ENCODE data around the gene STARD9.

The STARD9 gene

DNA sequence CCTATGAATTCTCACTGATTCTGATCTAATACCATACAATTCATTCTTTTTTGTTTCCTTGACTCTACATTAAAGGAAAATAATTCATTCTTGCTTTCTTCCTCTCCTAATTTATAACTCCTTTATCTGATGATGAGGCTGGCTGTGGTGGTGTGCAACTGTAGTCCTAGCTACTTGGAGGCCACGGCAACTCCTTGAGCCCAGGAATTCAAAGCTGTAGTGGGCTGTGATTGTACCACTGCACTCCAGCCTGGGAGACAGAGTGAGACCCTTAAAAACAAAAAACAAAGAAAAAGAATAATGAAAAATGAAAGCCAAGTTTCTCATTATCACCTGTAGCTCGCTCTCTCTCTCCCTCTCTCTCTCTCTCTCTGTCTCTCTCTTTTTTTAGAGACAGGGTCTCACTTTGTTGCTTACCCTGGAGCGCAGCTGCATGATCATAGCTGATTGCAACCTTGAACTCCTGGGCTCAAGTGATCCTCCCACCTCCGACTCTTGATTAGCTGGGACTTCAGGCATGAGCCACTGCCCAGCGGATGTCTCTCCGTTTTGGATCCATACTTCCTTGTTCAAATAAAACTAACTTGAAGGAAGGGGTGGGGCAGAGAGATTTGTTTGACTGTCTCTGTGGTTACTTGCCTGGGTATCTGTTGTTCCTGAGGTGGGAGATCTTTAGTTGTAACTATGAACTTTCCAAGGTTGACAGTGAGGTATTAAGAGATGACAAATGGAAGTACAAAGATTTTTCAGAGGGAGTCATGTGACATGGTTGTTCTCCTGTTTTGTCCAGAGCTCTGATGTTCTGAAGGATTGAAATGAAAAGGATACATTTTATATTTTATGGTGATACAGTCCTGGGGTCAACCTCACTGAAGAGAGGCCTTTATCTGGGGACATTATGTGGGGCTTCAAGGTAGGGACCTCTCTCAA, 46.9 kb downstream of the STARD9 start:
- H3K4me1 ChIP-seq (ENCODE audit: control insufficient read depth in 2 of 2, insufficient read depth in 2 of 2, low read length in 2 of 2) = no peaks in the 10 kb centered on the region
- no peaks in the 10 kb centered on the region for H3K27me3 ChIP-seq (ENCODE audit: control insufficient read depth in 2 of 2, insufficient read depth in 2 of 2, low read length in 2 of 2)
- H3K9me3 ChIP-seq (ENCODE audit: control insufficient read depth in 2 of 2, low read length in 2 of 2) = no peaks in the 10 kb centered on the region
- H3K4me3 ChIP-seq (ENCODE audit: low read length in 2 of 2) = no peak overlapping the region
- no peak overlapping the region for H3K27ac ChIP-seq (ENCODE audit: low read depth in 2 of 2, low read length in 2 of 2)
- no peaks in the 10 kb centered on the region for H3K36me3 ChIP-seq (ENCODE audit: control insufficient read depth in 2 of 2, insufficient read depth in 2 of 2, low read length in 2 of 2)
- no peak overlapping the region for H3K9ac ChIP-seq (ENCODE audit: low read depth in 1 of 2, low read length in 2 of 2)

DNA sequence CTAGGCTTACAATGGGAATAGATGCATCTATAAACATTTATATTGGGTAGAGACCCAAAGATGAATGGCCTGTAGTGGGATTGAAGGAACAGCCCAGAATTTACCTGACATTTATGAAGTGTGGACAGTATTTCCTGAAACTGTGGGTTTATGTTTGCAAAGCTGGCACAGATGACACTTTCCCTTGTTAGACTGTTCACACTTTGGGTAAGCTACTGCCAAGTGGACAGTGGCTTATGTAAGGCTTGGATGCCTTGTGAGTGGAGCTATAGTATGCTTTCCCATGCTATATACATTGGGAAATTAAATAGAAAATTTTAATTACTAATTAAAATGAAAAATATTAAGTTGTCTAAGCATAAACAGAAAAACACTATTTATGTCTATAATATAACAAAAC, 48.5 kb downstream of the STARD9 start:
- no peaks in the 10 kb centered on the region for H3K27me3 ChIP-seq (ENCODE audit: control insufficient read depth in 2 of 2, insufficient read depth in 2 of 2, low read length in 2 of 2)
- no peaks in the 10 kb centered on the region for H3K36me3 ChIP-seq (ENCODE audit: control insufficient read depth in 2 of 2, insufficient read depth in 2 of 2, low read length in 2 of 2)
- H3K4me1 ChIP-seq (ENCODE audit: control insufficient read depth in 2 of 2, insufficient read depth in 2 of 2, low read length in 2 of 2) = no peaks in the 10 kb centered on the region
- H3K27ac ChIP-seq (ENCODE audit: low read depth in 2 of 2, low read length in 2 of 2) = no peak overlapping the region
- H3K4me3 ChIP-seq (ENCODE audit: low read length in 2 of 2) = no peak overlapping the region
- H3K9ac ChIP-seq (ENCODE audit: low read depth in 1 of 2, low read length in 2 of 2) = no peak overlapping the region
- H3K9me3 ChIP-seq (ENCODE audit: control insufficient read depth in 2 of 2, low read length in 2 of 2) = no peaks in the 10 kb centered on the region

GRCh38 chr15:42627485-42627884, 52.1 kb downstream of the STARD9 start:
- Histone ChIP-seq H3K27me3 (ENCODE audit: control insufficient read depth in 2 of 2, insufficient read depth in 2 of 2, low read length in 2 of 2) (no peaks in the 10 kb centered on the region), H3K9me3 (ENCODE audit: control insufficient read depth in 2 of 2, low read length in 2 of 2) (no peaks in the 10 kb centered on the region), H3K27ac (ENCODE audit: low read depth in 2 of 2, low read length in 2 of 2) (no peak overlapping the region)

DNA sequence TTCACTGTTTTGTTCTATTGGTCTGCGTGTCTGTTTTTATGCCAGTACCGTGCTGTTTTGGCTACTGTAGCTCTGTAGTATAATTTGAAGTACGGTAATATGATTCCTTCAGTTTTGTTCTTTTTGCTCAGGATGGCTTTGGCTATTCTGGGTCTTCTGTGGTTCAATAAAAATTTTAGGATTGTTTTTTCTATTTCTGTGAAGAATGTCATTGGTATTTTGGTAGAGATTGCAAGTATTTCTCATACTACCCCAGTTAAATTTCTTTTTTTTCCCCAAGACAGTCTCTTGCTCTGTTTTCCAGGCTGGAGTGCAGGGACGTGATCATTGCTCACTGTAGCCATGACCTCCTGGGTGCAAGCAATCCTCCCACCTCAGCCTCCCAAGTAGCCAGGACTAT, 53.4 kb downstream of the STARD9 start:
- Histone ChIP-seq H3K27ac (ENCODE audit: low read depth in 2 of 2, low read length in 2 of 2) (no peak overlapping the region), H3K9ac (ENCODE audit: low read depth in 1 of 2, low read length in 2 of 2) (no peak overlapping the region), H3K4me3 (ENCODE audit: low read length in 2 of 2) (no peak overlapping the region), H3K4me1 (ENCODE audit: control insufficient read depth in 2 of 2, insufficient read depth in 2 of 2, low read length in 2 of 2) (no peaks in the 10 kb centered on the region), H3K27me3 (ENCODE audit: control insufficient read depth in 2 of 2, insufficient read depth in 2 of 2, low read length in 2 of 2) (no peaks in the 10 kb centered on the region), H3K36me3 (ENCODE audit: control insufficient read depth in 2 of 2, insufficient read depth in 2 of 2, low read length in 2 of 2) (no peaks in the 10 kb centered on the region), H3K9me3 (ENCODE audit: control insufficient read depth in 2 of 2, low read length in 2 of 2) (no peaks in the 10 kb centered on the region)

More at GRCh38 chr15:42627485-42627884, 52.1 kb downstream of the STARD9 start:
- H3K4me1 ChIP-seq (ENCODE audit: control insufficient read depth in 2 of 2, insufficient read depth in 2 of 2, low read length in 2 of 2) = no peaks in the 10 kb centered on the region
- H3K36me3 ChIP-seq (ENCODE audit: control insufficient read depth in 2 of 2, insufficient read depth in 2 of 2, low read length in 2 of 2) = no peaks in the 10 kb centered on the region
- no peak overlapping the region for H3K9ac ChIP-seq (ENCODE audit: low read depth in 1 of 2, low read length in 2 of 2)
- H3K4me3 ChIP-seq (ENCODE audit: low read length in 2 of 2) = no peak overlapping the region

GRCh38 chr15:42632105-42632675, 56.8 kb downstream of the STARD9 start:
- H3K9me3 ChIP-seq (ENCODE audit: control insufficient read depth in 2 of 2, low read length in 2 of 2) = no peaks in the 10 kb centered on the region
- H3K27me3 ChIP-seq (ENCODE audit: control insufficient read depth in 2 of 2, insufficient read depth in 2 of 2, low read length in 2 of 2) = no peaks in the 10 kb centered on the region
- no peak overlapping the region for H3K4me3 ChIP-seq (ENCODE audit: low read length in 2 of 2)
- no peak overlapping the region for H3K9ac ChIP-seq (ENCODE audit: low read depth in 1 of 2, low read length in 2 of 2)
- no peak overlapping the region for H3K27ac ChIP-seq (ENCODE audit: low read depth in 2 of 2, low read length in 2 of 2)
- H3K36me3 ChIP-seq (ENCODE audit: control insufficient read depth in 2 of 2, insufficient read depth in 2 of 2, low read length in 2 of 2) = peaks cover 0 to 6% of the 10 kb centered on the region in 2 donors
- no peaks in the 10 kb centered on the region for H3K4me1 ChIP-seq (ENCODE audit: control insufficient read depth in 2 of 2, insufficient read depth in 2 of 2, low read length in 2 of 2)

GRCh38 chr15:42640109-42640508, 64.7 kb downstream of the STARD9 start:
- H3K4me3 ChIP-seq (ENCODE audit: low read length in 2 of 2) = no peak overlapping the region
- peaks cover 8 to 17% of the 10 kb centered on the region in 2 donors for H3K36me3 ChIP-seq (ENCODE audit: control insufficient read depth in 2 of 2, insufficient read depth in 2 of 2, low read length in 2 of 2)
- no peaks in the 10 kb centered on the region for H3K9me3 ChIP-seq (ENCODE audit: control insufficient read depth in 2 of 2, low read length in 2 of 2)
- no peak overlapping the region for H3K9ac ChIP-seq (ENCODE audit: low read depth in 1 of 2, low read length in 2 of 2)
- no peaks in the 10 kb centered on the region for H3K27me3 ChIP-seq (ENCODE audit: control insufficient read depth in 2 of 2, insufficient read depth in 2 of 2, low read length in 2 of 2)
- no peaks in the 10 kb centered on the region for H3K4me1 ChIP-seq (ENCODE audit: control insufficient read depth in 2 of 2, insufficient read depth in 2 of 2, low read length in 2 of 2)
- H3K27ac ChIP-seq (ENCODE audit: low read depth in 2 of 2, low read length in 2 of 2) = no peak overlapping the region

DNA sequence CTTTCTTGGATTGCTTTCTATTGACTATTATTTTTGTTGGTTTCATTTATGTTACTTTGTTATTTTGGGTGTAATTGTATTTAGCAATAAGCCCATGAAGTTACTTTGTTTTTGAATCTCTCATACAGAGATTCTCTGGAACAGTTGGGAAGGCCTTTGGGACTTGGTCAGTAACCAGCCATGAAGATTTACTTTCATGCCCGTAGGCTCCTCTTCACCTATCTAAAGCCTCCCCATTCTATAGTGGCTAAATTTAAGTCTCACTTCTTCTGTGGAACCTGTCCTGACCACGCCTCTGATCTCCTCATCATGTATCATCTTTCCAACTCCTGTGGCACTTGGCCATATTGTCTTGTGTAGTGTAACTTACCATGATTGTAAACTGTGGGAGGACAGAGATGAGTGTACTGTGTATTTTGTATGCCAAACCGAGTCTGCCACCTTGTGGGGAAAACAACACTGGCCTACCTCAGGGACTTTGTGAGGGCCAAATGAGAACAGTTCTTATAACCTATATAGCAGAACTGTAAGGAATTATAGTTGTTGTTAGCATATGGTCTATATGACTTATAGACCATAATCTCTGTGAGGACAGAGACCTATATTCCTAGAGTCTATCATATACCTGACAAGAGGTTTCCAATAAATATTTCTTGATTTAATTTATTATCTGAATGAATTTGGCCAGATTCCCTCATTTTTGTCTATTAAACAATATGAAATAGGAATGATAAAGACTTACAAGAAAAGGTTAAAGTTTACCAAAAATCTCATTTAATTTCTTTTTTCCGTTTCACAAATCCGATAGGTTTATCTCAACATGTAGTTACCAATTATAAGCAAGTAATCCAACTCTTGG, 75.0 kb downstream of the STARD9 start:
- H3K4me3 ChIP-seq (ENCODE audit: low read length in 2 of 2) = no peak overlapping the region
- no peaks in the 10 kb centered on the region for H3K9me3 ChIP-seq (ENCODE audit: control insufficient read depth in 2 of 2, low read length in 2 of 2)
- peaks cover 0 to 4% of the 10 kb centered on the region in 2 donors for H3K36me3 ChIP-seq (ENCODE audit: control insufficient read depth in 2 of 2, insufficient read depth in 2 of 2, low read length in 2 of 2)
- H3K9ac ChIP-seq (ENCODE audit: low read depth in 1 of 2, low read length in 2 of 2) = no peak overlapping the region
- no peaks in the 10 kb centered on the region for H3K27me3 ChIP-seq (ENCODE audit: control insufficient read depth in 2 of 2, insufficient read depth in 2 of 2, low read length in 2 of 2)
- H3K4me1 ChIP-seq (ENCODE audit: control insufficient read depth in 2 of 2, insufficient read depth in 2 of 2, low read length in 2 of 2) = no peaks in the 10 kb centered on the region
- H3K27ac ChIP-seq (ENCODE audit: low read depth in 2 of 2, low read length in 2 of 2) = no peak overlapping the region

- H3K9me3 ChIP-seq (ENCODE audit: control insufficient read depth in 2 of 2, low read length in 2 of 2) = no peaks in the 10 kb centered on the region
- no peak overlapping the region for H3K9ac ChIP-seq (ENCODE audit: low read depth in 1 of 2, low read length in 2 of 2)
- H3K27me3 ChIP-seq (ENCODE audit: control insufficient read depth in 2 of 2, insufficient read depth in 2 of 2, low read length in 2 of 2) = no peaks in the 10 kb centered on the region
- H3K4me1 ChIP-seq (ENCODE audit: control insufficient read depth in 2 of 2, insufficient read depth in 2 of 2, low read length in 2 of 2) = no peaks in the 10 kb centered on the region
- no peak overlapping the region for H3K4me3 ChIP-seq (ENCODE audit: low read length in 2 of 2)
- peaks cover 0 to 10% of the 10 kb centered on the region in 2 donors for H3K36me3 ChIP-seq (ENCODE audit: control insufficient read depth in 2 of 2, insufficient read depth in 2 of 2, low read length in 2 of 2)
- H3K27ac ChIP-seq (ENCODE audit: low read depth in 2 of 2, low read length in 2 of 2) = no peak overlapping the region
Measured at GRCh38 chr15:42665827-42666226, 90.4 kb downstream of the STARD9 start.

DNA sequence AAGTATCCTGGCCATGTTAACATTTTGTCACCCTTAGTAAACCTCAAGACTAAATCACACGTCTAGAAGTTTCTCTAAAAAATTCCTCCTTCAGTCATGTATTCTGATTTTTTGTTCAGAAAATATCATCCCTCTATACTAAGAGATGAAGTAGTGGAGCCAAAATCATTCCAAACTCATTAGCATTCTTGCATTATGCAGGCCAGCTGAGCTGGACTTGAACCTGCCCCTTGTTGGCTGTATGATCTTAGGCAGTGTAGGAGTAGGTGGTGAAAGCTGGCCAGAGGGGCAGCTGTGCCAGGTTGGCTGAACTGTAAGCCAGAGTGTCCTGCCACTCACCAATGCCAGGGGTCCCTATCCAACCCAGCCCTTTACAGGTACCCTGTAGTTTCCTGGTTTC, 92.4 kb downstream of the STARD9 start:
- Histone ChIP-seq H3K36me3 (ENCODE audit: control insufficient read depth in 2 of 2, insufficient read depth in 2 of 2, low read length in 2 of 2) (peaks cover 0 to 14% of the 10 kb centered on the region in 2 donors), H3K27me3 (ENCODE audit: control insufficient read depth in 2 of 2, insufficient read depth in 2 of 2, low read length in 2 of 2) (no peaks in the 10 kb centered on the region), H3K9ac (ENCODE audit: low read depth in 1 of 2, low read length in 2 of 2) (no peak overlapping the region)

GRCh38 chr15:42670451-42670850, 95.0 kb downstream of the STARD9 start:
- Histone ChIP-seq H3K4me1 (ENCODE audit: control insufficient read depth in 2 of 2, insufficient read depth in 2 of 2, low read length in 2 of 2) (no peaks in the 10 kb centered on the region), H3K9ac (ENCODE audit: low read depth in 1 of 2, low read length in 2 of 2) (no peak overlapping the region), H3K9me3 (ENCODE audit: control insufficient read depth in 2 of 2, low read length in 2 of 2) (no peaks in the 10 kb centered on the region), H3K27ac (ENCODE audit: low read depth in 2 of 2, low read length in 2 of 2) (no peak overlapping the region), H3K4me3 (ENCODE audit: low read length in 2 of 2) (no peak overlapping the region), H3K27me3 (ENCODE audit: control insufficient read depth in 2 of 2, insufficient read depth in 2 of 2, low read length in 2 of 2) (no peaks in the 10 kb centered on the region), H3K36me3 (ENCODE audit: control insufficient read depth in 2 of 2, insufficient read depth in 2 of 2, low read length in 2 of 2) (peaks cover 7 to 9% of the 10 kb centered on the region in 2 donors)

More for the DNA sequence above, 92.4 kb downstream of the STARD9 start:
- no peaks in the 10 kb centered on the region for H3K9me3 ChIP-seq (ENCODE audit: control insufficient read depth in 2 of 2, low read length in 2 of 2)
- H3K4me3 ChIP-seq (ENCODE audit: low read length in 2 of 2) = no peak overlapping the region
- no peaks in the 10 kb centered on the region for H3K4me1 ChIP-seq (ENCODE audit: control insufficient read depth in 2 of 2, insufficient read depth in 2 of 2, low read length in 2 of 2)
- H3K27ac ChIP-seq (ENCODE audit: low read depth in 2 of 2, low read length in 2 of 2) = no peak overlapping the region
